GM18873 (cell line): Measurements from ENCODE around the gene SMG9.

Source experiments
- ATAC-seq: cut with Tn5 transposase; IDR thresholded peaks from one replicate; pipeline ENCODE4 v1.9.1; 2021; ENCODE audit warnings: mild to moderate bottlenecking, moderate library complexity, moderate number of reproducible peaks; ENCODE audit not compliant: unreplicated experiment, low FRiP score

SMG9 gene

DNA sequence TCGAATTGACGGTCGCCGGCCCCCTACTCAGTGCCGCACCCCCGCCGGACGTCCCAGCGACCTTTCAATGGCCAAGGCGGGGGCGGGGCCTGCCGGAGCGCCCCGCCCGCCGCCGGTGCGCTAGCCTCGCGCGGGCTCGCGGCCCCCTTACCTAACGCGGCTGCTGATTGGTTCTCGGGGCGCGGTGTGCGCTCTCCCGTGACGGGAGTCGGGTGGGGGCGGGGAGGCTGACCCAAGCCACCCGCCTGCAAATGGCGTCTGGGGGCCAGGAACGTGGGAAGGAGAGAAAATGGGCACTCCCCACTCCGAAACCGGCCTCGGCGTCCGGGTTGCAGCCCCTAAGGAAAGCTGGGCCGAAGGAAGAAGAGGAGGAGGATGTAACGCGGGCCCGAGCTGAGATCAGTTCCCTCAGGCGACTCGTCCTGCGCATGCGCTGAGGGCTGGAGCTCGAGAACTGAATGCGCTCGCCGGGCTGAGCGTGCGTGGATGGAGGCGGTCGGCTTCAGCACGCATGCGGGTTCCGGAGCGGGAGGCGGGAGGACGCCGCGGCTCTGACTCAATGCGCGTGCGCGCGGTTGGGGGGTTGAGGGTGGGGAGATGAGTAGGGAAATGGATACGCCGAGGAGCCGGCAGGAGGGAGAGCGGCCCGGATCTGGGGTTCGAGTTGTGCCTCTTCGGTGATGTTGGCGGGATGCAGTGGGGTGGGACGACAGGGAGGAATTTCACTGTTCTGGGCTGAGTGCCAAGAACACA is at the start of gene SMG9:
Gene SMG9, minus strand, starts transcription at position 460 of the 753 bp plus-strand sequence. CDS start 4,221 bp downstream, outside the sequence.
- ATAC-seq: peak; percentile 44

- no peak for ATAC-seq
Observed at GRCh38 chr19:43804432-43804831, 49.7 kb upstream of the SMG9 start.

GRCh38 chr19:43802216-43802951 is 47.6 kb upstream of the SMG9 start, which contains the start of gene LYPD5:
TSS of gene LYPD5 (minus strand) at chr19:43802447. CDS start at chr19:43802380, 67 bp downstream.
- no peak for ATAC-seq

DNA sequence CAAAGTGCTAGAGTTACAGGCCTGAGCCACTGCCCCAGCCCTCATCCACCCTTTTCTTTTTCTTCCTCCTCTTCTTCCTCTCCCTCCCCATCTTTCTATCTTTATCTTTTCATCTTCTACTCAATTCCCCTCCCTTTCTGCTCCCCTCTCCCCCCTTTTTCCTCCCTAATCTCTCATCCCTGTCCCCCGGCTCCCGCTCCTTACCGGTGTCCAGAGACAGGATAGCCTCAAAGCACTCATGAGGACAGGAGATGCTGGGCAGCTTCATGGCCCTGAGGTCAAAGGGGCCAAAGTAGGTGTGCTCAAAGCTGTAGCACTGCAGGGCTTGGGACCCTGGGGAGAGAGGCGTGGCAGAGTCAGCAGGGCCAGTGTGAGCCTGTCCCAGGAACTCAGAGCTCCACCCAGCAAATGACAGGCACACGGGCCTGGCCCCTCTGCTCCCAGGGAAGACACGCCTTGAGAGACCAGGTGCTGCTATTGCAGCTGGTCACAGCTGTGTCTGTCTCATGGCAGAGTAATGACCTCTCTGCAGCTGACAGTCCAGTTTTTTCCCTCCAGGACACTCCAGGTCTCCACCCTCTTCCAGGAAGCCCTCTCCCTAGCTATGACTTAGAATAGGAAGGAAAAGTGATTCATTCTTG is 44.9 kb upstream of the SMG9 start:
- ATAC-seq: no peak

DNA sequence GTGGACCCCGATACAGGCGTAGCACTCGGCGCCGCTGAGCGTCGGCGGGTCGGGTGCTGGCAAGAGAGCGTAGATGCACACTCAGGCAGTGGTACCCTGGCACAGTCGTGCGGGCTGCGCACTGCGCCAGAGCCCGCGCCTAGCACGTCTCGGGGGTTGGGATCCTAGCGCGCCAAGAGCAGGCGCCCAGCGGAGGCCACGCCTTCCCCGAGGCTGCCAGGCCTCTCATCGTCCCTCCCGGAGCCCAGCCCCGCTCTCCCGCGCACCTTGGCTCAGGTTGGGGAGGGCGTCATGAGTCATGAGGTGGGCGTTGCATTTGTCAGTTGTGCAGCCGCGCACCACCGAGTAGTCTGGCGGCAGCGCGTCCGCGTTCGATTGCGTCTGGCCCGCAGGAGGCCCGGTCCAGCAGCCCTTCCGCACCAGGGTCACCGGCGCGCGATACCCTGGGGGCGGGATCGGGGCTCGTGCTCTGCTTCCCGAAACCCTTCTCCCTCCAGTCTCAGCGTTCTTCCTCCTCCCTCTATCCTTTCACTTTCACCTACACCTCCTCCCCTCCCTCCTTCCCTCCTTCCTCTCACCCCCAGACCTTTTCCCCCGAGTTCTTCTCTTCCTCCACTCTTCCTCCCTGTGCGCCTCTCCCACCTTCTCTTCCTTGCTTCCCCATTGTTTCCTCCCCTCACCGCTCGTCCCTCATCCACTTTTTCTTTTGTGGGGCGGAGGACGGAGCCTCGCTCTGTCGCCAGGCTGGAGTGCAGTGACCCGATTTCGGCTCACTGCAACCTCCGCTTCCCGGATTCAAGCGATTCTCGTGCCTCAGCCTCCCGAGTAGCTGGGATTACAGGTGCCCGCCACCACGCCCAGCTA is 44.0 kb upstream of the SMG9 start:
- no peak for ATAC-seq

- ATAC-seq: no peak
Observed at GRCh38 chr19:43798026-43798545, 43.3 kb upstream of the SMG9 start.

GRCh38 chr19:43797556-43797955 is 42.8 kb upstream of the SMG9 start:
- ATAC-seq: no peak

DNA sequence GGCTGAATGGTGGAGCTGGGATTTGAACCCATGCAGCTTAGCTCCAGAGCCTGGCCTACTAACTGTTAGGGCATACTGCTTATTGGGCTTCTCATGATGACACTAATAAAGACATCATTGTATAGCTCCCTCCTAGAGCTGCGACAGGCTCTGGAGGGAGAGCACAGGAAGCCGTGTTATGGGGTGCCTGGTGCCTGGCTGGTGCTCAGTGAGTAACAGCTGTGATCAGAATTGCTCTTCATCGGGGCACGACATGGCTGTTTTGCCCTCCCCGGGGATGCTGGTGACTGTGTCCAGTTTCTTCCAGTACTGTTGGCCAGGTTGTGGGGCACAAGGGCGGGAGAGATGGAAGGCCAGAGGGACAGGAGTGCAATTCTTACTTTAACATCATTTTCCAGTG is 42.4 kb upstream of the SMG9 start:
- no peak for ATAC-seq

GRCh38 chr19:43790587-43790986 is 35.8 kb upstream of the SMG9 start:
- ATAC-seq: no peak

DNA sequence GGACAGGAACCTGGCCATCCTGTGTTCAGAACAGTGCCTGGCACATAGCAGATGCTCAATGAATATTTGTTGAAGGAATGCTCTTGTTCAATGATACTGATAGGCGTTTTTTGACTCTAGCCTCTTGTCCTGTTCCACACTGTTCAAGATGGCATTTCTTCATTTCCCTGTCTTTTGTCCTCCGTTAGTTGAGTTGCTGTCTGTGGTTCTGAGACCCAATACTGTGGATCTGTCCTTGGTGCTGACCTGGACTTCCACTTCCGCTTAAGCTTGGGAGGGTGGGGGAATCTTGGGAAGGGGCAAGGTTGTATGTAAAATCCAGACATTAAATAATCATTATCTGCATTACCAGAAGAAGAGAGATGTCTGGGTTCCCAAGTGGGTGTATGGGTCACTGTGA is 34.3 kb upstream of the SMG9 start:
- ATAC-seq: no peak

DNA sequence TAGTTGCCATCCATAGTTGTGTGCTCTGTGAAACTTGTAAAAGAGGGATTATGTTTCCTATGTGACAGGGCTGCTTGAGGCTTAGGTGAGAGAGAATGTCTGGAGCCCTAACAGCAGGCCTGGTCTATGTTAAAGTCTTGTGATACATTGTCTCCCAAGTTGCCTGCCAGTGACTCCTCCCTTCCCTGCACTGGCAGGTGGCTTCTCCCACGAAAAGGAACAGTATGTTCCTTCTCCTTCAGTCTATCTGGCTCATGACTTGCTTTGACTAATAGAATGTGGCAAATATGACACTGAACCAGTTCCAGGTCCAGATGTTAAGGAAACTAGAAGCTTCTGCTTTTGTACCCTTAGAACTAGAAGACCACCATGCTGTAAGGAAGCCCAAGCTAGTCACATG is 31.9 kb upstream of the SMG9 start:
- ATAC-seq: no peak

DNA sequence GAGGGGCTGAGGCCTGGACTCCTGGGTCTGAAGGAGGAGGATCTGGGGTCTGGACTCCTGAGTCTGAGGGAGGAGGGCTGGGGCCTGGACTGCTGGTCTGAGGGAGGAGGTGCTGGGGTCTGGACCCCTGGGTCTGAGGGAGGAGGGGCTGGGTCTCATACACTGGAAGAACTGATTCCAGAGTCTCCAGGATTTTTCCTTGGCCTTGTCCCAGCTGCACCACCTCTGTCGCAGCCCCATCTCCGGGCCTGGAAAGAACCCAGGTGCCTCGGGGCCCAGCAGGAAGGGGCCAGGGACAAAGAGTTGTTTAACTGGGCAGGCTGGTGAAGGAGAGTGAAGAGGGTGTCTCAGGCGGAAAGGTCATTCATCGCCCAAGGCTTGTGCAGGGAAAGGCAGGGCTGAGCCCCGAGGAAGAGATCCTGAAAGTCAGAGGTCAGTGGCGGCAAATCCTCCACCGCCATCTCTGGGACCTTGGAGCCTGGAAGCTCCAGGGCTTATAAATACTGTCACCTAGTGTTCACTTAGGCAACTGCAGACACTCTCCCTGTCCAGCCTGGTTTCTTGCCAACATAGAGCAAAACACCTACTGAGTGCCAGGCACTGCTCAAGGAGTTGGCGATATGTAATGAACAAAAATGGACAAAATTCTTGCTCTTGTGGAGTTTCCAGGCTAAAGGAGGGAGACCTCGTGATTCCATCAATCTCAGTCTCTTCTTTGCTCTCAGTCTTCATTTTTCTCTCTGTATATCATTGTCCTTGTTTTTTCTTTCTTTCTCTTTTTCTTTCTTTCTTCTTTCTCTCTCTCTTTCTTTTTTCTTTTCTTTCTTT is 30.4 kb upstream of the SMG9 start:
- no peak for ATAC-seq

- no peak for ATAC-seq
Observed at GRCh38 chr19:43784241-43784980, 29.6 kb upstream of the SMG9 start.

DNA sequence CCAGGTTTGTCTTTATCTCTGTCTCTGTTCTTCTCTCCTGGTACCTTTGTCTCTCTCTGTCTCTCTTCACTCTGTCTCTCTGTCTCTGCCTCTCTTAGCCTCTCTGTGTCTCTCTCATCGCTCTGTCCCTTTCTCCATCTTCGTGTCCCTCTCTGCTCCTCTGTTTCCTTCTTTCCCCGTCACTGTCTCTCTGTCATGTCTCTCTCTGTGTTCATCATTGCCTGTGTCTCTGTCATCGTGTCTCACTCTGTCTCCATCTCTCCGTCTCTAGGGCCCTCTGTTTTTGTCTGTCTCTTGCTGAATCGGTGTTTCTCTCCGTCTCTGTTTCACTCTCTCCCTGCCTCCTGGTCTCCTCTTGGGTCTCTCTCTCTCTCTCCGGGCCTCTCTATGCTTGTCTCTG is 28.9 kb upstream of the SMG9 start:
- ATAC-seq: no peak

- no peak for ATAC-seq
Observed at GRCh38 chr19:43782689-43783231, 28.0 kb upstream of the SMG9 start.

DNA sequence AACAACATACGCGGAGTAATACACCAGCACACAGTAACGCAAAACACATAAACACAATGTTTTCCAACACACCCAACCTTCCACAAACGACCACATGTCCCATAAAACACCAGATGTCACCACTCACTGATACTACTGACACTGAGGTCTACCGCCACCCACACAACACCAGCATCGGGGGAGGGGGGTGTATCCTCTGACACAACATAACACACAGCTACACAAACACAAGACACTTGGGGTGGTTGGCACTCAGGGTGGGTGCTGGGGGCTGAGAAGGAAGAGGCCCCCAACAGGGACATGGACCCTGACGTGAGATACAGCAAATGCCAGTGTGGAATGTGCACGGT is 27.5 kb upstream of the SMG9 start:
- ATAC-seq: no peak

DNA sequence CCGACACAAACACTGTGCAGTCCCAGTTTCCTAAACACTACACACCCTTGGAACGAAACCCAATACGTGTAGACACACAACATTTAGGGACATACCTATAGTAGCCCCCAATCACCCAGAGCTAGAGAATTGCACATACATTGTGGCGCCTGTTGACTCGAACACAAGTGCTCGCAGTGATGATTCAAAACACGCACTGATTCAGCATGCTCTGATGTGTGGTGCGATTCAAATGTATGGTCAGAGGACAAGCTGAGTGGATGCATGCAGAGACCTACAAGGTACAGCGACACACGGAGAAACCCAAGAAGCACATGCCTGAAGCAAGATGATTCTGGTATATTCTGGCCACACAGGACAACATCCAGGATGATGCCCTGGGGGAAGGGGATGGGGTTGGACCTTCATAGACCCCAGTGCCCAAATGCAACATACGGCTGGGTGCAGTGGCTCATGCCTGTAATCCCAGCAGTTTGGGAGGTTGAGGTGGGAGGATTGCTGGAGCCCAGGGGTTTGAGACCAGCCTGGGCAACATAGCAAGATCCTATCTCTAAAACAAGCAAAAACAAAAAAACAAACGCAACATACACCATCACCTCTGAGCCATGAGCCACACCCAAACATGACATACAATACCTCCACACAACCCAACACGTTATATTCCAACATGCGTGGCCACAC is 27.0 kb upstream of the SMG9 start:
- no peak for ATAC-seq
